GM10266 (cell line): ENCODE measurements around the gene CATSPERE.
"Not testable (repeated sequence)": the region's sequence is repeated elsewhere in the genome, so short reads cannot be mapped to it uniquely, and the experiment has no call there.

Experiments used
- DNase-seq: peaks from one replicate; pipeline ENCODE4 v3.0.0; 2012; ENCODE audit errors: extremely low spot score
- TF ChIP-seq, protein P1 (sequence below): IDR thresholded peaks from 2 replicates; pipeline ENCODE4 v1.5.1; 2012; ENCODE audit warnings: mild to moderate bottlenecking, low read depth; ENCODE audit not compliant: control insufficient read depth, insufficient read depth; ENCODE audit errors: missing control alignments

CATSPERE gene

DNA sequence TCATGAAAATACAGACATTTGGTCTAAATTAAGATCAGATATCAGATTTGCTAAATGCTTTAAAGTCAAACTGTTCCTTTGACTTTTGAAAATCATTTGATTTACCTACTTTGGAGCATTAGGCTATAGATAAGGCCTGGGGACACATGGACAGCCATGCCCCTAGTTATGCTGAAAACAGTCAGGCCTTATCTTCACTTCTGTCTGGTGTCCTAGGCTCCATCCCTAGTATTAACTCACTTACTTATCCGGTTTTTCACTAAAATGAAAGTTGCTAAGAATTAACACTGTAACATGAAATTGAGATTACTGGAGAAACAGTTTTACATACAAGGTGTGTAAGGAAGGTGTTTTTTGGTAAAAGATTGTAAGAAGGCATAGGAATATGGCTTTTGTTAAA lies 4.5 kb upstream of the CATSPERE start:
- DNase-seq, result no peak
- TF ChIP-seq, protein P1, sequence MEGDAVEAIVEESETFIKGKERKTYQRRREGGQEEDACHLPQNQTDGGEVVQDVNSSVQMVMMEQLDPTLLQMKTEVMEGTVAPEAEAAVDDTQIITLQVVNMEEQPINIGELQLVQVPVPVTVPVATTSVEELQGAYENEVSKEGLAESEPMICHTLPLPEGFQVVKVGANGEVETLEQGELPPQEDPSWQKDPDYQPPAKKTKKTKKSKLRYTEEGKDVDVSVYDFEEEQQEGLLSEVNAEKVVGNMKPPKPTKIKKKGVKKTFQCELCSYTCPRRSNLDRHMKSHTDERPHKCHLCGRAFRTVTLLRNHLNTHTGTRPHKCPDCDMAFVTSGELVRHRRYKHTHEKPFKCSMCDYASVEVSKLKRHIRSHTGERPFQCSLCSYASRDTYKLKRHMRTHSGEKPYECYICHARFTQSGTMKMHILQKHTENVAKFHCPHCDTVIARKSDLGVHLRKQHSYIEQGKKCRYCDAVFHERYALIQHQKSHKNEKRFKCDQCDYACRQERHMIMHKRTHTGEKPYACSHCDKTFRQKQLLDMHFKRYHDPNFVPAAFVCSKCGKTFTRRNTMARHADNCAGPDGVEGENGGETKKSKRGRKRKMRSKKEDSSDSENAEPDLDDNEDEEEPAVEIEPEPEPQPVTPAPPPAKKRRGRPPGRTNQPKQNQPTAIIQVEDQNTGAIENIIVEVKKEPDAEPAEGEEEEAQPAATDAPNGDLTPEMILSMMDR, result no peak

DNA sequence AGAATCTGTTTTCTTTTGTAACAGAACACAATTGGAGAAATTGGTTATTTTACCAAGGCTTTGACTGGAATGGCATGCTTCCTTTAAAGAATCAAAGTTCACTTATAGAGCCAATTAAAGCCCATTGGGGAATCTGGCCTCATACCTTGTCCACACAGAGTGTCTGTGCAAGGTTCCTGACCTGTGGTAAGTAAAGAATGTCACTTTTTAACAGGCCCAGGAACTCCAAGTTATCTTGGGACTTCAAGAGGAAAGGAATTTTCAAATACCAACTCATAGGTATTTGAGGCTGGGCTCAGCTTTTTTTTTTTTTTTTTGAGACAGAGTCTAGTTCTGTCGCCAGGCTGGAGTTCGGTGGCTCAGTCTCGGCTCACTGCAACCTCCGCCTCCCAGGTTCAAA lies 2.3 kb upstream of the CATSPERE start:
- TF ChIP-seq, protein P1, result no peak
- DNase-seq, result no peak

DNA sequence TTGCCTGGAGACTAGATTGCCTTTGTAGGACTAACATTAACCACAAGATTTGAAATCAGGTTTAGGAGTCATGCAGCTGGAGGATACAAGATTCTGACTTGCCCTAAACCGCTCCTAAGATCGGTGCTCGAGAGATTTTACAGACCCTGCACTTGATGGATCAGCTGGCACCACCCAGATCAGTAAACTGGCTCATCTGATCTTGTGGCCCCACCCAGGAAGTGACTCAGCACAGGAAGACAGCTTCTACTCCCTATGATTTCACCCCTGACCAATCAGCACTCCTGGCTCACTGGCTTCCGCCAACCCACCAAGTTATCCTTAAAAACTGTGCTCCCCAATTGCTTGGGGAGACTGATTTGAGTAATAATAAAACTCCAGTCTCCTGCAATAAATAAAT lies 876 bp upstream of the CATSPERE start:
- no peak for DNase-seq
- TF ChIP-seq, protein P1, result no peak

DNA sequence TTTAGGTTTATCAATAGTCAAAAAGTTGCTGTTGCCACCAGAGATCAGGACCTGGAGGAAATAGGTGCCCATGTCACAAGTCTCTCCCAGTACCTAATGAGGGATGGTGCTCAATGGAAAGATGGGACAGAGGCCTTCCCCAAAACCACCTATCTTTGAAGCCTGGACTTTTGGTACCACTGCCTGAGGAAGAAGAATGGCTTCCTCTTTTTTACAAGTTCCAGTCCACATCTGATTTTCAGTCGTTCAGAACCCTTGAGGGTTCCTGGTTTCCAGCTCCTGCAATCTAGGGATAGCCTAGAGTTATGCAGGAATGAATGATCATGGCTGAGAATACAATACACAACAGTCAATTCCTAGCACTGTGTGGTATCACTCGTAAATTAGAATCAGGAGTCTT lies 5.7 kb downstream of the CATSPERE start:
- TF ChIP-seq, protein P1, result no peak
- no peak for DNase-seq

DNA sequence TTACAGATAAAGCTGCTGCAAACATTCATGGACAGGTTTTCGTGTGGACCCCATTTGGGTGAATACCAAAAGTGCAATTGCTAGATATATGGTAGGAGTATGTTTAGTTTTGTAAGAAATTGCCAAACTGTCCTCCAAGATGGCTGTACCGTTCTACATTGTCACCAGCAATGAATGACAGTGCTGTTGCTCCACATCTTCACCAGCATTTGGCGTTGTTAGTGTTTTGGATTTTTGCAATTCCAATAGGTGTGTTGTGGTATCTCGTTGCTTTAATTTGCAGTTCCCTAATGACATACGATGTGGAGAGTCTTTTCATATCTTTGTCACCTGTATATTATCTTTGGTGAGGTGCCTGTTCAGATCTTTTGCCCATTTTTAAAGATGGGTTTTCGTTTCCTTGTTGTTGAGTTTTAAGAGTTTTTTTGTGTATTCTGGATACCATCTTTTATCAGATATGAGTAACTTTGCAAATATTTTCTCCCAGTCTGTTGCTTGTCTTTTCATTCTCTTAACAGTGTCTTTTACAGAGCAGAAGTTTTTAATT lies 12.1 kb downstream of the CATSPERE start:
- DNase-seq, result no peak
- TF ChIP-seq, protein P1, result no peak

DNA sequence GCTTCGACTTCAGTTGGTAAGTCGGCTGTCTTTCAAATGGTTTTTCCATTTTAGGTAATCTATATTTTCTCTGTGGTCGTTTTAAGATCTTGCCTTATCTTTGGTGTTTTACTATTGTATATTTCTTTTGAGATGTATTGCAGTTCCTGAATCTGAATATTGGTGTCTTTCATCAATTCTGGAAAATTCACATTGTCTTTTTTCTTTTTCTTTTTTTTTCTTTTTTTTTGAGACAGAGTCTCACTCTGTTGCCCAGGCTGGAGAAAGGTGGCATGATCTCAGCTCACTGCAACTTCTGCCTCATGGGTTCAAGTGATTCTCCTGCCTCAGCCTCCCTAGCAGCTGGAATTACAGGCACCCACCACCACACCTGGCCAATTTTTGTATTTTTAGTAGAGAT lies 23.9 kb downstream of the CATSPERE start:
- DNase-seq, result not testable (repeated sequence)

DNA sequence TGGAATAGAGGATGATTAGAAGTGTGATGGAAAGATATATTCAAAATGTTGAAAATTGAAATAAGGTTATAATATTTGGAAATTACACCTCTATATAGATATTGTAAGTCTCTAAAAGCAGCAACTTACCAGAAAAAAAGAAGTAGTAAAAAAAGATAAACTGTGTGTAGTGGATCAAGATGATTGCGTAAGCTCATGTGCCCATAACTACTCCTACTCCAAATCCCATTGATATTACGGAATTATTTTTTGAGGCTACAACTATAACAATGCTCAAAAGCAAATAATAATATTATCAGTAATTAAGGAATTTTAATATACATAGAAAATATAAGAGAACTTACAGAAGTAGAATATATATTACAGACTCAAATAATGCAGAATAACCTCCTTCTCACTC lies 33.6 kb downstream of the CATSPERE start:
- TF ChIP-seq, protein P1, result no peak

DNA sequence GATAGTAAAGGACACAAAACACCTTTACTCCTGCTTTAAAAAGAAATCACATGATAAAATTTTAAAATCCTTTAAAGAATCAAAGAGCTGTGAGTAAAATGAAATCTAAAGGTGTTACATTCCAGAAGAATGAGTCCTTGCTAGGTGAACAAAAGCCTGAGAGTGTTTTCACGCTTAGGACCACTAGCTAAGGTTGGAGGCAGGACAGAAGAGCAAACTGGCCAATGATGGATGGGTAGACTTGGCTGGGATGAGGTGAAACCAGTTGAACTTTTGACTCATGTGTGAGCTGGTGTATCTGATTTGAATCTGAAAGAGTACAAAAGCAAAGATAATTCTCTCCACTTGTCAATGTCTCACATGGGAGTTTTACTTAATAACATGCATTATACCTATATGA lies 35.1 kb downstream of the CATSPERE start:
- no peak for DNase-seq
- TF ChIP-seq, protein P1, result no peak

More for the DNA sequence above, 33.6 kb downstream of the CATSPERE start:
- DNase-seq, result no peak
